ENCODE data around the gene ZNF273.
"Not testable (repeated sequence)": the region's sequence is repeated elsewhere in the genome, so short reads cannot be mapped to it uniquely, and the experiment has no call there.

ZNF273 gene

DNA sequence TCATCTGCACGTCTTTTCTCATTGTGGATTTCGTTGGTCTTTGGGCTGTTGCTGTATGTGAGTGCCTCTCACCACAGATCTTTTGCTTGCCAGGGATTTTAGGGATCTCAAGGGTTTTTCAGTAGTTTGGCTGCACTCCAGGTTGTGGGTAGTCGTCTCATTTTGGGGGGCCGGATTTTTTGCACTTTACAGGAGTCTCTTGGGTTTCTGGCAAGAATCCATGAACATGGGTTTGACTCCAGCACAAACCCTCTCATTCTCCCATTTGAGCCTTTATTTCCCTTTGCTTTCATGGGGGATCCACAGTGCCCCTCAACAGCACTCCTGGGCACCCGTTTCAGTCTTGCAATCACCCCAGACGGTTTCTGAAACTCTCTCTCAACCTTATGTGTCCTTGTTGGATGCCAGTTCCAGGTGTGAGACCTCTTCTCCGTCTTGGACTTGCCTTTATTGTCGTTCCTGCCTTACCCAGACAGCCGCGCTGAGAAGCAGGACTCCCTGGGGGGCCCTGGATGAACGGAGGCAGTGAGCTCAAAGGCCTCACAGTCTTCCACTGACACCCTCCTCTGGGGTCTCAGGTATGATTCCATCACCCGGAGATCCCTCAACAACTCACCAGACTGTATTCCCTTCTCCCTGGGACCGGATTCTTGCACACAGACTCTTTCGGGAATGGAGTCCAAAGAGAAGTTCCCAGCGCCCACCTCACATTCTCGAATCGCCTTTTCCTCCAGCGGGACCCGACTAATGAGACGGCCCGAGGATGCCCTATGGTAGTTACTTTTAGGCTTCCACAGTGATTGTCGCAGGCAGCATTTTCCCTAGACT lies 18.8 kb upstream of the ZNF273 start:
- Histone ChIP-seq H3K36me3 (ENCODE audit: control insufficient read depth, insufficient read depth, low read length) (no peaks in the 10 kb centered on the region), H3K4me1 (ENCODE audit: control insufficient read depth, insufficient read depth, low read length) (peaks cover under 1% of the 10 kb centered on the region; the same call in 1 of the 2 replicates), H3K4me3 (ENCODE audit: low read depth, low read length) (no peak overlapping the region), H3K27me3 (ENCODE audit: control insufficient read depth, insufficient read depth, low read length) (peaks cover 15% of the 10 kb centered on the region), H3K9me3 (ENCODE audit: control insufficient read depth, insufficient read depth, low read length) (no peaks in the 10 kb centered on the region; the same call in 1 of the 2 replicates), H3K27ac (ENCODE audit: low read depth, low read length) (no peak overlapping the region), H3K9ac (ENCODE audit: low read depth, low read length) (no peak overlapping the region)

GRCh38 chr7:64884913-64885370 lies 18.1 kb upstream of the ZNF273 start:
- H3K27me3 ChIP-seq (ENCODE audit: control insufficient read depth, insufficient read depth, low read length) = peaks cover 21% of the 10 kb centered on the region
- peaks cover 3% of the 10 kb centered on the region; the same call in 1 of the 2 replicates for H3K4me1 ChIP-seq (ENCODE audit: control insufficient read depth, insufficient read depth, low read length)
- no peak overlapping the region for H3K27ac ChIP-seq (ENCODE audit: low read depth, low read length)
- H3K4me3 ChIP-seq (ENCODE audit: low read depth, low read length) = no peak overlapping the region
- no peaks in the 10 kb centered on the region; the same call in 1 of the 2 replicates for H3K9me3 ChIP-seq (ENCODE audit: control insufficient read depth, insufficient read depth, low read length)
- H3K9ac ChIP-seq (ENCODE audit: low read depth, low read length) = no peak overlapping the region
- no peaks in the 10 kb centered on the region for H3K36me3 ChIP-seq (ENCODE audit: control insufficient read depth, insufficient read depth, low read length)

GRCh38 chr7:64885520-64886240 lies 17.4 kb upstream of the ZNF273 start:
- no peaks in the 10 kb centered on the region for H3K36me3 ChIP-seq (ENCODE audit: control insufficient read depth, insufficient read depth, low read length)
- peaks cover 3% of the 10 kb centered on the region; the same call in 1 of the 2 replicates for H3K4me1 ChIP-seq (ENCODE audit: control insufficient read depth, insufficient read depth, low read length)
- H3K4me3 ChIP-seq (ENCODE audit: low read depth, low read length) = no peak overlapping the region
- peaks cover 29% of the 10 kb centered on the region for H3K27me3 ChIP-seq (ENCODE audit: control insufficient read depth, insufficient read depth, low read length)
- H3K9ac ChIP-seq (ENCODE audit: low read depth, low read length) = no peak overlapping the region
- H3K9me3 ChIP-seq (ENCODE audit: control insufficient read depth, insufficient read depth, low read length) = no peaks in the 10 kb centered on the region; the same call in 1 of the 2 replicates
- H3K27ac ChIP-seq (ENCODE audit: low read depth, low read length) = no peak overlapping the region

DNA sequence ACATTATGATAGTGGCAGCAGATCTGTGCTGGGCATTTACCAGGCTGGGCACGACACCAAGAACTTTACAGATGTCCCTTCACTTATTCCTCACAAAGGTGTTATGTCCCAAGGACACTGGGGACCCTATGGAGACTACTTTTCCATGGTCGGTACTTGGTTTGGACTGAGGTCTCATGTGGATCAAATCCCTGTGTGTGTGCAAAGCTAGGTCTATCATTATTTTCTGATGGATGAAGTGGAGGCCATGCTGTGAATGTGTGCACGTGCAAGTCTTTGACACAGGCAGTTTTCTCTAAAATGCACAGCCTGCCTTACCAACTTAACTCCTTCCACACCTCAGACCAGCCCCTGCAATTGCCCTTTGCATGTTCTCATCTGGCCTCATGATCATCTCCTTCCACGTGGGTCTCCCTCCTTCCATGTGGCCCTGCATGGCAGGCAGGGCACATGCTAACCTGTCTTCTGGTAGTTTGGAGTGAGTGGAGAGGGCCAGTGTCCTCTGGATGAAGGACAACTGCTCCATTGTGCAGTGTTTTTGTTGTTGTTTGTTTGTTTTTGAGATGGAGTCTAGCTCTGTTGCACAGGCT lies 16.0 kb upstream of the ZNF273 start:
- H3K9me3 ChIP-seq (ENCODE audit: control insufficient read depth, insufficient read depth, low read length) = no peaks in the 10 kb centered on the region; the same call in 1 of the 2 replicates
- no peak overlapping the region for H3K9ac ChIP-seq (ENCODE audit: low read depth, low read length)
- peaks cover 3% of the 10 kb centered on the region; the same call in 1 of the 2 replicates for H3K4me1 ChIP-seq (ENCODE audit: control insufficient read depth, insufficient read depth, low read length)
- H3K27me3 ChIP-seq (ENCODE audit: control insufficient read depth, insufficient read depth, low read length) = peaks cover 43% of the 10 kb centered on the region
- H3K4me3 ChIP-seq (ENCODE audit: low read depth, low read length) = no peak overlapping the region
- H3K36me3 ChIP-seq (ENCODE audit: control insufficient read depth, insufficient read depth, low read length) = no peaks in the 10 kb centered on the region
- no peak overlapping the region for H3K27ac ChIP-seq (ENCODE audit: low read depth, low read length)

DNA sequence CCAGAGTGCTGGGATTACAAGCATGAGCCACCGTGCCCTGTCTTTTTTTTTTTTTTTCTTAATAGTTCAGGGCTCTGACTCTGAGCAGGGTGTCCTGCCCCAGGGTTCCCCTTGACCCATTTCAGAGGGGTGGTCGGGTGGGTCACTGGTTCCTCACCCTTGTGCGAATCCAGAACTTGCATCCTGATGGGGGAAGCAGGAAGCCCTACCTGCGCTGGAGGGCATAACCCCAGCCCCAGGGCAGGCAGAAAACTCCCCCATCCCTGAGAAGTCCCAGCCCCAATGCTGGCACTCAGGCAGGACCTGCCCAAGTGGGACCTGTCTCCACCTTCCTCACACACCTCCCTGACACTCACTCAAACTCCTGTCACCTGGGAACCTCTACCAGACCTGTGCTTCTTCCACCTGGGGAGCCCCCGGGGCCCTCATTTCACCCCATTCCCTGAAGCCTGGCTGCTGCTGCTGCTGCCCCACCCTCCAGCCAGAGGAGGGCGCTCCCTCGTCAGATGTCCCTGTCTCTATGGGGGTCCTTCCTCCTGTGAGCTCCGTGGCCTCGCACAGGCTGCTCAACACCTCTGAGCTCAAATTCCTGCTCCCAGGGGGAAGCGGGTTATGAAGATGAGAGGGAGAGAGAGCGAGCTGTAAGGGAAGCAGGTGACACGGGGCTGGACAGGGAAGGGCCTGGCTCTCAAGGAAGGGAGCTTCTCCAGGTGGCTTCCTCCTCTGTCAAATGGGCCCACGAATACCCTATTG lies 15.1 kb upstream of the ZNF273 start:
- no peak overlapping the region for H3K27ac ChIP-seq (ENCODE audit: low read depth, low read length)
- no peak overlapping the region for H3K9ac ChIP-seq (ENCODE audit: low read depth, low read length)
- no peaks in the 10 kb centered on the region for H3K9me3 ChIP-seq (ENCODE audit: control insufficient read depth, insufficient read depth, low read length)
- peaks cover 43% of the 10 kb centered on the region for H3K27me3 ChIP-seq (ENCODE audit: control insufficient read depth, insufficient read depth, low read length)
- no peaks in the 10 kb centered on the region for H3K36me3 ChIP-seq (ENCODE audit: control insufficient read depth, insufficient read depth, low read length)
- H3K4me1 ChIP-seq (ENCODE audit: control insufficient read depth, insufficient read depth, low read length) = peaks cover 3% of the 10 kb centered on the region; the same call in 1 of the 2 replicates
- peak overlapping the region; percentile 64 for H3K4me3 ChIP-seq (ENCODE audit: low read depth, low read length)

GRCh38 chr7:64888561-64888900 lies 14.5 kb upstream of the ZNF273 start:
- Histone ChIP-seq H3K4me3 (ENCODE audit: low read depth, low read length) (peak overlapping the region; percentile 64), H3K27ac (ENCODE audit: low read depth, low read length) (no peak overlapping the region), H3K27me3 (ENCODE audit: control insufficient read depth, insufficient read depth, low read length) (peaks cover 43% of the 10 kb centered on the region), H3K9me3 (ENCODE audit: control insufficient read depth, insufficient read depth, low read length) (no peaks in the 10 kb centered on the region), H3K9ac (ENCODE audit: low read depth, low read length) (no peak overlapping the region), H3K36me3 (ENCODE audit: control insufficient read depth, insufficient read depth, low read length) (no peaks in the 10 kb centered on the region), H3K4me1 (ENCODE audit: control insufficient read depth, insufficient read depth, low read length) (peaks cover 3% of the 10 kb centered on the region; the same call in 1 of the 2 replicates)

DNA sequence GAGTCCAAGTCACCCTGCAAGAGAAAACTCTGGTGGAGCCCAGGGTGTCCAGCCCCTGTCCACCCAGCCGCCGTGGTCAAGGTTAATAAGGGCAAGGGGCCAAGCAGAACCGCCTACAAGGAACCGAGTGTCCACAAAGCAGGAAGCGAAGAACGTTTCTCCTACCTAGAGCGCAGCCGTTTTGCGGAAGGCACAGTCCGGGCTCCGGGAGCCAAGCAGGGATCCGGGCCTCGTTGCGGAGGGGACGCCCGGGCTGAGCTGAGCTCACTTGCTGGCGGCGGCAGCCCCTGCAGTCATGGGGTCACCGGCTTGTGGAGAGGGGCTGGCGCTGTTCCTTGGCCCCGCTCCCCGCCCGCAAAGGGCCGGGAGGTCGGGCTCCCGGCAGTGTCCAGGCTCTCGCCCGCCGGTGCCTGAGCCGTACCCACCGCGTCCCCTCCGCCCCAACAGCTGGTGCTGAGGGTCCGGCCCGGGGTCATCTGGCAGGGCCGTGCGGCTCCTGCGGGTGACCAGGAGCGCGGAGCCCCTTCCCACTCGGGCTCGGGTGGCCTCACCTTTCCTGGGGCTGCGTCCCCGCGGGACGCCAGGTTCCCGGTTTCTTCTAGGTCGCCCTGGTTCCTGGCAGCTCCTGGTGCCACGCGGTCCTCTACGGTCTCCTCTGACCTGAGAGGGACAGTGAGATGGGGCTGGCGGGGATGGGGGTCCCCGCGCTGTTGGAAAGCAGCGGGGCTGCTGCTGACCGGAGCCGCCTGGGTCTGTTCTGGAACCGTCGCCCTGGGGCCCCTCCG lies 14.0 kb upstream of the ZNF273 start:
- Histone ChIP-seq H3K27me3 (ENCODE audit: control insufficient read depth, insufficient read depth, low read length) (peaks cover 43% of the 10 kb centered on the region), H3K4me3 (ENCODE audit: low read depth, low read length) (peak overlapping the region; percentile 64), H3K9ac (ENCODE audit: low read depth, low read length) (no peak overlapping the region), H3K27ac (ENCODE audit: low read depth, low read length) (no peak overlapping the region), H3K9me3 (ENCODE audit: control insufficient read depth, insufficient read depth, low read length) (no peaks in the 10 kb centered on the region), H3K36me3 (ENCODE audit: control insufficient read depth, insufficient read depth, low read length) (no peaks in the 10 kb centered on the region), H3K4me1 (ENCODE audit: control insufficient read depth, insufficient read depth, low read length) (peaks cover 3% of the 10 kb centered on the region; the same call in 1 of the 2 replicates)

DNA sequence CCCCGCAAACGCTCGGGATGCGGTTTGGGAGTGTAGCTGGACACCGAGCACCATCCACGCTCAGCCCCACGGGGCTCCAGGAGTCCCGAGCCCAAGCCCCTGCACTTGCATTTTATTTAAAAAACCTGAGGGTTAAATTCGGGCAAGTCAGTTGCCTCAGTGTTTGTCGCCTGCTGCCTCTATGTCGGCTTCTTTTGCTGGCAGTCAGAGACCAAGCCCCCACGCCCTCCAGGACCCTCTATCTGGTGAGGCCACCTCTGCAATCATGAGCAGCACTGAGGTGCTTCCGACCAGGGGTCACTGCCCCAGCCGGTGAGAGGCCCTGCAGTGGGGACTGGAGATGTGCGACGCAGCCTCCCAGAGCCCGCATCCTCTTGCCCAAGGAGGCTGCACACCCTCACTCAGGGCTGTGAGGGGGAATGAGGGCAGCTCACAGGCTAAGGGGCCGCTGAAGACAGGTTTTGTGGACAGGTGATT lies 13.3 kb upstream of the ZNF273 start:
- H3K27ac ChIP-seq (ENCODE audit: low read depth, low read length) = no peak overlapping the region
- H3K4me3 ChIP-seq (ENCODE audit: low read depth, low read length) = peak overlapping the region; percentile 64
- H3K36me3 ChIP-seq (ENCODE audit: control insufficient read depth, insufficient read depth, low read length) = no peaks in the 10 kb centered on the region
- H3K9ac ChIP-seq (ENCODE audit: low read depth, low read length) = no peak overlapping the region
- peaks cover 43% of the 10 kb centered on the region for H3K27me3 ChIP-seq (ENCODE audit: control insufficient read depth, insufficient read depth, low read length)
- H3K4me1 ChIP-seq (ENCODE audit: control insufficient read depth, insufficient read depth, low read length) = peaks cover 3% of the 10 kb centered on the region; the same call in 1 of the 2 replicates
- H3K9me3 ChIP-seq (ENCODE audit: control insufficient read depth, insufficient read depth, low read length) = no peaks in the 10 kb centered on the region

- not testable (repeated sequence) for H3K4me3 ChIP-seq (ENCODE audit: low read depth, low read length); H3K36me3 ChIP-seq (ENCODE audit: control insufficient read depth, insufficient read depth, low read length); H3K27ac ChIP-seq (ENCODE audit: low read depth, low read length); H3K9ac ChIP-seq (ENCODE audit: low read depth, low read length); H3K9me3 ChIP-seq (ENCODE audit: control insufficient read depth, insufficient read depth, low read length); H3K4me1 ChIP-seq (ENCODE audit: control insufficient read depth, insufficient read depth, low read length)
- H3K27me3 ChIP-seq (ENCODE audit: control insufficient read depth, insufficient read depth, low read length) = peaks cover 43% of the 10 kb centered on the region
These were observed 12.8 kb upstream of the ZNF273 start for GRCh38 chr7:64890273-64890672.

All from HUES48 (cell line).